Heart right ventricle (tissue), 16 donors: ENCODE data around the gene ZDHHC1. TPM values are rescaled to one million over a fixed set of nuclear protein-coding genes. Genes with fewer than 3 reads are reported as not detected.
A peak's percentile ranks its signal among the peaks of the same experiment; 100 is the strongest.

Experiments used
- ATAC-seq, 8 donors: fragments of 200-7000 bp; cut with Tn5 transposase; one replicate each; pipeline ENCODE4 v1.9.1; 2020; ENCODE audit warnings: mild to moderate bottlenecking in 8 of 8, moderate library complexity in 8 of 8, moderate number of reproducible peaks in 1 of 8
- DNase-seq, 2 donors: peaks; one replicate each; pipeline ENCODE4 v3.0.0-alpha.2; 2020
- H3K27ac ChIP-seq, 10 donors: fragments of 200-600 bp; sonication (generic) in 2 of 10; one replicate each; pipeline versions ENCODE4 v1.5.0 to v1.8.0; 2020 to 2022; ENCODE audit warnings: mild to moderate bottlenecking in 3 of 10
- H3K27me3 ChIP-seq, 7 donors: fragments of 200-600 bp; one replicate each; pipeline ENCODE4 v1.8.0; 2021 to 2022; ENCODE audit warnings: mild to moderate bottlenecking in 2 of 7
- H3K36me3 ChIP-seq, 9 donors: fragments of 200-600 bp; sonication (generic) in 1 of 9; one replicate each; pipeline versions ENCODE4 v1.5.0 to v1.8.0; 2020 to 2022; ENCODE audit warnings: mild to moderate bottlenecking in 2 of 9
- H3K4me1 ChIP-seq, 9 donors: fragments of 200-600 bp; sonication (generic) in 1 of 9; one replicate each; pipeline versions ENCODE4 v1.5.0 to v1.8.0; 2020 to 2022; ENCODE audit warnings: mild to moderate bottlenecking in 4 of 9
- H3K4me3 ChIP-seq, 10 donors: fragments of 200-600 bp; sonication (generic) in 2 of 10; one replicate each; pipeline versions ENCODE4 v1.5.0 to v1.8.0; 2020 to 2022; ENCODE audit warnings: mild to moderate bottlenecking in 7 of 10, moderate library complexity in 2 of 10
- H3K9me3 ChIP-seq, 11 donors: fragments of 200-600 bp in 10 of 11; sonication (generic) in 2 of 11; one replicate each; pipeline versions ENCODE4 v1.5.0 to v1.8.0; 2013 to 2022; ENCODE audit warnings: mild to moderate bottlenecking in 2 of 11, control low read depth in 1 of 11, moderate library complexity in 1 of 11
- CTCF ChIP-seq, 9 donors: fragments of 200-600 bp; sonication (generic) in 2 of 9; IDR thresholded peaks; one replicate each; pipeline versions ENCODE4 v1.5.0 to v1.8.0; 2021 to 2022; ENCODE audit warnings: antibody characterized with exemption in 9 of 9, mild to moderate bottlenecking in 5 of 9, moderate library complexity in 1 of 9
- WGBS, 2 donors: extraction: QIAGEN DNeasy Blood & Tissue Kit; methylation state at CpG; one replicate each; pipeline ENCODE4 v1.1.7; 2013; ENCODE audit warnings: inconsistent platforms in 1 of 2; 5-methylcytosine and 5-hydroxymethylcytosine counted together
- intact Hi-C, 10 donors: fragments of 100-400 bp; cut with DNase I; formaldehyde crosslinking; loops; one replicate each; pipeline versions ENCODE4 v1.11.1 to v1.14.2; 2022
- polyA plus RNA-seq, 2 donors: library from polyadenylated mRNA; stranded (reverse); fragments of 200-250 nt; gene quantifications; one replicate each; pipeline ENCODE4 v1.2.3, GENCODE V29; 2013
- total RNA-seq, 10 donors: library from RNA; stranded (reverse); fragmentation: NEBNext Ultra II Directional in 3 of 10; extraction: Animal tissue kit (Norgen Biotek cat#: 25700) in 3 of 10; gene quantifications; one replicate each; pipeline versions ENCODE4 v1.2.1 to v1.2.4, GENCODE V29; 2021 to 2023
- donor health status: Arrhythmogenic right ventricular cardiomyopathy.
- donor health status: ischemic (EF 13 %, LVEDD 7.1; RV severe dilation, severe dysfunction).
- donor health status: healthy with polysubstance abuse.
- donor health status: DM: no; HTN: yes; CAD: no.
- donor health status: DM: no; HTN: no; CAD: no.
- donor health status: ischemic (EF 25% LVEDD 6.9; RV normal size, moderate dysfunction).
- donor health status: ischemic (EF 25% LVEDD 5.7; RV mildly dilated, moderate dysfunction).
- donor health status: healthy.
- donor health status: DM: yes; HTN: yes; CAD: no.
- donor health status: Ischemic cardiomyopathy.
- donor health status: ischemic (EF 35%, LVEDD 5.7; RV mildly dilated, moderate dysfunction).
- donor health status: nonischemic (EF 11% LVEDD 7.7; RV severe dilation, severe dysfunction).
- donor health status: DM: yes; HTN: yes; CAD: no.
- donor health status: PGD.
- donor health status: ischemic (EF 29% LVEDD 5.4; RV normal size, mild dysfunction).
- donor health status: nonischemic (EF 23%, LVEDD 6.1; RV moderate dilation, normal function).

ZDHHC1 gene
- total and polyA plus RNA-seq, 12 donors, result 3.2 to 6.3 (median 4.1) TPM

GRCh38 chr16:67441907-67442306 is 25.6 kb upstream of the ZDHHC1 start:
- intact Hi-C loops, result no loop called here
- 43 to 53% methylated on average over 5 of the region's 5 CpGs for WGBS, 2 donors
- DNase-seq, result peak in 1 of 2 donors; percentile 53
- Histone ChIP-seq H3K4me3 (peak overlapping the region in 1 of 10 donors; percentile 22), H3K36me3 (peaks cover 0 to 78% (median 13%) of the 10 kb centered on the region in 9 donors), H3K27me3 (no peaks in the 10 kb centered on the region), H3K27ac (peak overlapping the region in 6 of 10 donors; percentile 7 to 67 (median 53)), H3K4me1 (peaks cover 31 to 66% (median 58%) of the 10 kb centered on the region in 9 donors), H3K9me3 (no peaks in the 10 kb centered on the region)
- ATAC-seq, result peak in 6 of 8 donors; percentile 6 to 39 (median 16)
- no peak for TF ChIP-seq CTCF (IDR thresholded peaks at IDR 0.05)

DNA sequence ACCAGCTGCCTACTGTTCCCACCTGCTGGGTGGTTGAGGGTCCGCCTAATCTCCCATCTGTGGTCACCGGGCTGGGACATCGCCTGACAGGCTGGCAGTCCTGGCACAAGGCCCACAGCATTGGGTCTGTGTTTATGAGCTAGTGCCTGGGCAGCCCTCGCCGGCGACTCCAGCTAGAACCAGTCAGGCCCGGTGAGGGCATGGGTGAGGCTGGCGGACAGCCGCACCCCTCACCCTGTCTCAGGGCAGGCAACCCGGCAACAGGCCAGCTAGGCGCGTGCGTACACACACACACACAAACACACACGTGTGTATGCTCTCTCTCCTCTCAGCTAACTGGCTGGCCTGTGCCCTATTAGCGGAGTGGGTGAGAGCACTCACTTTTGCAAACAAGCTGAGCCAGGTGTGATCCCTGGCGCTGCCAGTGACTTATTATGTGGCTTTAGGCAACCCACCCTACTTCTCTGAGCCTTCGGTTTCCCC is 25.0 kb upstream of the ZDHHC1 start:
- intact Hi-C loops, result no loop called here
- ATAC-seq, result peak in 7 of 8 donors; percentile 41 to 78 (median 71)
- peaks cover 25 to 60% (median 53%) of the 10 kb centered on the region in 9 donors for H3K4me1 ChIP-seq
- peak overlapping the region in 6 of 10 donors; percentile 7 to 67 (median 53) for H3K27ac ChIP-seq
- WGBS, 2 donors, result 56 to 69% methylated on average over 17 of the region's 17 CpGs
- H3K27me3 ChIP-seq, result no peaks in the 10 kb centered on the region
- H3K9me3 ChIP-seq, result no peaks in the 10 kb centered on the region
- H3K36me3 ChIP-seq, result peaks cover 0 to 83% (median 13%) of the 10 kb centered on the region in 9 donors
- H3K4me3 ChIP-seq, result peak overlapping the region in 1 of 10 donors; percentile 9
- TF ChIP-seq CTCF (IDR thresholded peaks at IDR 0.05), result no peak
- DNase-seq, result peak; percentile 39 to 63

GRCh38 chr16:67438824-67439393 is 22.6 kb upstream of the ZDHHC1 start:
- no peak for ATAC-seq
- no peak for DNase-seq
- Histone ChIP-seq H3K36me3 (peaks cover 0 to 71% (median 13%) of the 10 kb centered on the region in 9 donors), H3K27me3 (no peaks in the 10 kb centered on the region), H3K27ac (no peak overlapping the region), H3K4me3 (no peak overlapping the region), H3K9me3 (no peaks in the 10 kb centered on the region), H3K4me1 (peaks cover 15 to 36% (median 29%) of the 10 kb centered on the region in 9 donors)
- intact Hi-C loops, result no loop called here
- 94 to 96% methylated on average over 19 of the region's 19 CpGs for WGBS, 2 donors
- no peak for TF ChIP-seq CTCF (IDR thresholded peaks at IDR 0.05)

- intact Hi-C loops, result no loop called here
- 95% methylated on average over 20 of the region's 20 CpGs for WGBS, 2 donors
- Histone ChIP-seq H3K27me3 (peaks cover 0 to 2% (median 0%) of the 10 kb centered on the region in 7 donors), H3K9me3 (no peaks in the 10 kb centered on the region), H3K4me3 (no peak overlapping the region), H3K4me1 (peaks cover 15 to 30% (median 23%) of the 10 kb centered on the region in 9 donors), H3K27ac (no peak overlapping the region), H3K36me3 (peaks cover 0 to 67% (median 13%) of the 10 kb centered on the region in 9 donors)
- DNase-seq (no peak), ATAC-seq (no peak)
- no peak for TF ChIP-seq CTCF (IDR thresholded peaks at IDR 0.05)
Observed at GRCh38 chr16:67438098-67438791, 22.0 kb upstream of the ZDHHC1 start.
